ENCODE measurements around the gene ANO3.

Gene ANO3

DNA sequence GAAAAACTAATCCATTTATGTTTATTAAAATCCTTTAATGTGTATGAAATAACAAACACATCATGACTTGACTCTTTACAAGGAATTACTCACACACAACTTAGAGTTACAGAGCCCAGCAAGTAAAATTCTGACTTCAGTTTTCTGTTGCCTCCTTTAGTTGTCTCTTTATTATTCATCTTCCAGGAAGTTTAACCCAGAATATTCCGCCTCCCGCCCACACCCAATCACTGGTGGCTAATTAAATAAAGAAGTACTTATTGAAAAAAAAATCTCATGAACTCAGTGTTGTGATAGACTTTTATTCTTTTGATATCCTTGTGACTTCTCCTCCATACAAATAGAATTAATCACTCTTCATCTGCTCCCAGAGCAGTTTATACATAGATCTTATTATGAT is 178.2 kb downstream of the ANO3 start:
- no peak for DNase-seq

DNA sequence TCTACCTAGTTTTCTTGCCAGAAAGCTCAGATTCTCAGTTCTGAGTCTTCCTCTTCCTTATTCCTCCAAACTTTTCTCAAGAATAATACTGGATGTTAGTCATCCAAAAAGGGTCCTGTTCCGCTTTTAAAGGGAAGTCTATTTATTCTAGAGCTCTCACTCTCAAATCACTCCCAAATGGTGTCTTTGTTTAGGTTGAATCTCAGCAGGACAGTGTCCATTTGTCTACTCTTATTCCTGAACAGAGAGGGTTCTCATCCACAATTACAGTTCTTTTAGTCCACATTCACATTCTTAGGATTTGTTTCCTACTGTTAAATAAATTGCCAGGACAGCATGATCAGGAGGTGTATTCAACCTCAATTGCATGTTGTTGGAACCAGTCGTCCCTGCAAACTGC is 178.8 kb downstream of the ANO3 start:
- DNase-seq = no peak

DNA sequence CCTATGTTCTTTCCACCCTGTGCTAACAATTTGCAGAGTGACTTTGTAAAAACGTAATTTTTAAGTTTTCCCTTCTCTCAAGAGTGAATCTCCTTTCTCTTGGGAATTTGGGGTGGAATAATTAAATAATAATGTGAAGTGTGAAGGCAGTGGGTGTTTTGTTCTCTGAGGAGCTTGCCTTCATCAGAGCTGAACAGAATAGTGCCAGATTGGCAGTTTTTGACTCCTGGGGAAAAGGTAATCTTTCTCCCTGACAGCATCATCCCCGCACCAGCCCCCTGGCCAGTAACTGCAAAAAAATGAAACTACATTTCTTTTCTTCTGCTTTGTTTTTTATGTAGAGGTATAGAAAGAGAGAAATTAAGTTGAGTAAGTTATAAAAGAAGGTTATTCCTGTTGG is 180.3 kb downstream of the ANO3 start:
- no peak for DNase-seq

DNA sequence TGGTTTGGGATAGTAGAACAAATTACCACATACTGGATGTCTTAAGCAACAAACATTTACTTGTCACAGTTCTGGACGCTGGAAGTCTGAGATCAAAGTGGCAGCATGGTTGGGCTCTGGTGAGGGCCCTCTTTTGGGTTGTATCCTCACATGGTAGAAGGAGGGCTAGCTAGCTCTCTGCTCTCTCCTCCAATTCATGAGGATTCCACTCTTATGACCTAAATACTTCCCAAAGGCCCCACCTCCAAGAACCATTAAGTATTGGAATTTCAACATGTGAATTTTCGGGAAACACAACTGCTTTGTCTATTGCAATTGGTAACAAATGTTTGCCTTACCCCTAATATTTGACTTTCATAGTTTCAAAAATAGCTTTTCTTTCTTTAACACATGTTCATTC is 187.5 kb downstream of the ANO3 start:
- DNase-seq = no peak

DNA sequence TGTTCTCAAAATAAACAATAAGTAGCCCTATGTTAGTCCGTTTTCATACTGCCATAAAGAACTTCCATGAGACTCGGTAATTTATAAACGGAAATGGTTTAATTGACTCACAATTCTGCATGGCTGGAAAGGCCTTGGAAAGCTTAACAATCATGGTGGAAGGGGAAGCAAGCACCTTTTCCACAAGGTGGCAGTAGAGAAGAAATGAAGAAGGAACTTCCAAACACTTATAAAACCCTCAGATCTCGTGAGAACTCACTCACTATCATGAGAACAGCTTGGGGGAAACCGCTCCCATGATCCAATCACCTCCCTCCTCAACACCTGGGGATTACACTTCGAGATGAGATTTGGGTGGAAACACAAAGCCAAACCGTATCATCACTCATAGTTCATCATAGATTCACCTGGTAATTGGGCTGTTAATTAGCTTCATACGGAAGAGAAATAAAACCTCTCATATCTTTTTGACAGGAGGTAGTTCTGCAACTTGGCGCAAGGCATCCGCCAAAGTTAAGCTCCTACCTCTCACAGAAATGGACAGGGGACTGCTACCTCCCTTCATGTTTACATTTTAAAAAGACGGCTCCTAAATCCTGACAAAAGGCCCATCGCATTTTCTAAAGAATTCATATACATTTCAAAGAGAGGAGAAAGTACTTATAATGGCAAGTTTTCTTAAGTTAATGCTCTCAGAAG is 191.1 kb downstream of the ANO3 start:
- DNase-seq = no peak

DNA sequence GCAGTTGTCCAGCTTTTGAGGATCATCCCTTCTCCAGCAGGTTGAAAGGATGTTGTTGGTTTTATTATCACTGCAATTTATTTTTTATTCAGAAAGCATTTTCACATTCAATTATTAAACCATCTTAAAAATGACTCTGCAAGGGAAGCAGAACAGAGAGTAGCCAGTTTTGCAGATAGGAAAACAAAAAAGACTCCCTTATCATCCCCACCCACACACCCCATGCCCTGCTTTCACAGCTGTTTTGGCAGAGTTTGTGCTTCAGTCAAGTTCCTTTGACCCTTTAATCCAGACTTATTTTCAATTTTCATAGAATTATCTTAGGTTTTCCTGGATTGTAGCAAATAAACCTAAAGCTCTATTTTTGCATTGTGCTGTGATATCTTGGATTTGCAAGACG is 195.8 kb downstream of the ANO3 start:
- DNase-seq = no peak

DNA sequence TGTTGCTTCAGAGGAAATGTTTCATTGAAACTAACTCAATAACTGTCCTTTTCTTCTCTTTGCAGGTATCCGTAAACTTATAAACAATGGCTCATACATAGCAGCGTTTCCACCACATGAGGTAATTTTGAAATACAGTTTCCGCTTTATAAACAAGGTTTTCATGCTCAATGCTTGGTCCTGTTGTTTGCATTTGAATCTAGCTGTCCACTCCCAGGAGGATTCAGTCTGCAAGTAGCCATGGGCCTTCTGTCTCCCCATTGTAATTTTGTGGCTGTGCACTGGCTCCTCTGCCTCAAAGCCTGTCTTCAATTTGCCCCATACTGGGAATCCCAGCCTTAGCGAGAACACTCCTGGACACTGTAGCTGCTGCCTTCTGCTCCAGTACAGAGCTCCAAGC is 205.4 kb downstream of the ANO3 start:
- DNase-seq = no peak

DNA sequence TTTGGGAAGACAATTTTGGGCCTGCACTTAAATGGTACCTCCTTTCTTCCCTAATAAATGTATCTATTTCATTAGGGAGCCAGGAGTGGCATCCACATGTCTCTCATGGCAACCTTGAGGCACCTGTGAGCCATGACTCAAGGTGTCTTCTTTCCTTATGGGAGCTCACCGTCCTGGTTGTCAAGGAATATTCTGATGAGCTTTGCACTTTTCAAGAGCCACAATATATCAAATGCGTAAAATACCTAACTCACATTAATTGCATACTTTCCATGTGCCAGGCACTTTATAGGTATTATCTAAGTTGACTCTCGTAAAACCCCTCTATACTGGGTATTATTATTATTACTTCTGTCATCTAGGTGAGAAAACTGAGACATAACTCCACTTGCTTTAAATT is 207.6 kb downstream of the ANO3 start:
- no peak for DNase-seq

DNA sequence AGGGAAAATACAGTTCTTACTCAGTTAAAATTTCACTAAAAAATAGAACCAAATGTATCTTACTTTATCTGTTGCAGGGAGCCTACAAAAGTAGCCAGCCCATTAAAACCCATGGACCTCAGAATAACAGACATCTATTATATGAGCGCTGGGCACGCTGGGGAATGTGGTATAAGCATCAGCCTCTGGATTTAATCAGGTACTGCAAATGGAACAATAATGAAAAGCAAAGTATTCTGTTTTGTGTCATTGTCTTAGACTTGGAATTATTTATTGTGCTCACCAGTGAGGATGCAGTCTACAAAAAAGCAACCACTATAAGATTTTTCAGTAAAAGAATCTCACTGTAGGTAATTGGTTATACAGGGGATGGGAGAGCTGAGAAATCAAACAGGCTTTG is 209.9 kb downstream of the ANO3 start:
- no peak for DNase-seq

DNA sequence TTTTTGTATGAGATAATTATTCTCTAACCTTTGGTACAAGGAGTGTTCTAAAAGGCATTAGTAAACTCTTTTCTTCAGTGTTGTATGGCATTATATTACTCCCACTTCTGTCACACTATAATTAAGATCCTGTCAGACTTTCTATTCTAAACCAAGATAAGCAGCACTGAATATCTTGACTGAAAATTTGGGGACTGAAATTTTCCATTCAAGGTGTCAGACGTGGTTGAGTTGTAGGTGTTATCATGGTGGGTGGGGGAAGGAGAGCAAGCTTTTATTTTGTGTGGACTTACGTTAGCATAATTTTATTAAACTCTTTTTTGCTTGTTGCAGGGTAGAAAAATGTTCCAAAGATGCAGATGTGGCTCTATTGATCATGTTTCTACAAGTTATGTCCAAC is 217.2 kb downstream of the ANO3 start:
- no peak for DNase-seq

DNA sequence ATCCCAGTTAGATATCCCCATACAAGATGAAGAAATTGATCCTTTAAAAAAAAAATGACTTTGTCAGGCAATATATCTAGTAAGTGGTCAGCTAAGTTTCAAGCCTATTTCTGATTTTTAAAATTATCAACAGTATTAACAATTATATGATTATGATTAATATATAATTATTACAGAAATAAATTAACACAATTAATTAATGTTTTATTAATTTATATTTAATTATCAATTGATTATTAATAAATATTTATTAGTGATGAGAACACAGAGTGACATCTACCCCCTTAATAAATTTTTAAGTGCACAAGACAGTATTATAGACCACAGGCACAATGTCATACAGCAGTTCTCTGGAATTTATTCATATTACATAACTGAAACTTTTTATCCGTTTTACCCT is 218.1 kb downstream of the ANO3 start:
- DNase-seq = no peak

DNA sequence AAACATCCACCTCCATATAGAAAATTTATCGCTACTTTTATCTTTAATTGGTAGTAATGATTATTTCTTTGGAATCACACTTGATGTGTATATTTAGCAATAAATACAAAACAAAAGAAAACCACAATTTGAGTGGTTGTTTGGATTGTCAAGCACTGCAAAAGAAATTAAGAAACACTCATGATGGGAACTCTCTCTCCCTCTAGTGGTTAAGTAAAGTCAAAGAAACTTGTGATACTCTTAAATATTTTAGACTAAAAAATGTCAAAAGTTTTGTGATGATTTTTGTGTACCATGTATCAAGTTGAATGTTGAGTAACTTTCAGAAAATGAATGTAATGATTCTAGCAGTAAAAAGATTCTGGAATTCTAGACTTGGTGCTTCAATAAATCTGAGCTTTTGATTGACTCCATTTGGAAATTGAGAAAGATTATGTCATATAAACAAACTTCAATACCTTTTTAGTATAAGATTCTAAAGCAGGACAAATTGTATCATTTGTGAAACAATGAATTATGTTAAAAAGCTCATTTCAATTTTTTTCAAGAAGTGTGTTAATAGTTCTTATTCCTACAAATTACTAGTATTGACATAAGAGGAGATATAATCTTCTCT is 219.4 kb downstream of the ANO3 start:
- DNase-seq = no peak

DNA sequence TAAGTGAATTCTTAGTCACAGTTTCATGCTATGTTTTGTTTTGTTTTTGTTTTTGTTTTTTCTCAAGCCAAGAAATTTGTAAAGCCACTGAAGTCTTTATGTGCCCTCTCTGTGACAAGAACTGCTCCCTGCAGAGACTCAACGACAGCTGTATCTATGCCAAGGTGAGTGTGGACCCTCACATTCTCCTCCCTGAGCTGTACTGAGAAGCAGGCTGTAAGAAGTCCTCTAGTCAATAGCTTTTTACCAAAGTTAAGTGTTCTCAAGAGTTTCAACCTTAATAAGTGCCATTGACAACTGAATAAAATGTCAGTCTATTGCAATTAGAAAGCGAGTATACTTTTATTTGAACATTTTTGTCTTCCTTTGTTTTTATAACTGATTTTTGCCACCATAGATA is 221.3 kb downstream of the ANO3 start:
- no peak for DNase-seq

DNA sequence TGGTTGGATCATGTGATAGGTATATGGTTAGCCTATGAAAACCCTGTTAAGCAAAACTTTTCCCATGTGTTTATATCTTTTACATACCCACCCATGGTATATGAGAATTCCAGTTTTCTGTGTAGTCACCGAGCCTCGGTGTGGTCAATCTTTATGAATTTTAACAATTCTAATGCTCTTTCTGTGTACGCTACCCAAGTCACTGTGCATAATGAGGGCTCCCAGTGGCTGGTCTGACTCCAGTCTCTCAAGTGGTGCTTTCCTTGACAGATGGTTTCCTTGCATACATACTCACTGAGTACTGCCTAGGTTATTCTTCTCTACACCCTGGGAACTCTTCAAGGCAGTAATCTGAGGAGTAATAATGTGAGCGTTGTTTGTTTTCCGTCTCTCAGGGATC is 222.5 kb downstream of the ANO3 start:
- DNase-seq = no peak

DNA sequence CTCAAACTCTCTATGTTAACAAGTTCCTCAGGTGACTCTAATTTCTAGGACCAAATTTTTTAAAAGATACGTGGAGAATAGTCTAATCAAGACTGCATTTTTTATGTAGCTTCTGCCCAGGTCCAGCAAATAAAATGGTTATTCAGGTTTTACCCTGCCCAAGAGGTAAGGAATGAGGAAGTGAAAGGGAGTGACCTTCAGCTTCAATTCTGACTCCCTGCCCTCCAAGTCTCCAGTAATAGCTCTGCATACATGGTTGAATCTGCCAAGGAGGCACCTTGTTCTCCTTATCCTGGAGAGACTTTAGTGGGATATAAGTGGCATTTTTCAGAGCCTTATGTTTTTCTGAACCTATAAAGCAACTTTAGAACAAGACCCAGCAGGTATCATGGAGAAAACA is 224.7 kb downstream of the ANO3 start:
- no peak for DNase-seq

DNA sequence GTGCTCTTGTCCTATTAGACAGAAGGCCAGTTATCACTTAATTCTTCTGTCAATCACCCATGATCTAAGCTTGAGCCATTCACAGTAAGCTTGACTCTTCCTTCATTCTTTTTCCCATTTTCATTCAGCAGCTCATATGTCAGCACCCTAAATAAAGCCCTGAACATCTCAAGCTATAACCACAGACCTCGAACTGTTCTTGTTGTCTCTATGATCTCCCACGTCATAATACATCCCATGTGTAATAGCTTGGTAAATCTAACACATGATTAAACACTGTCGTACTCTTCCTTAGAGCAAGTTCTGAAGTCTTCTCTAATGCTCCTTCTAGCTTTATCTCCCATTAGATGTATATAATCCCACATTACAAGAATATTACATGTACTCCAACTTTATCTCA is 225.7 kb downstream of the ANO3 start:
- DNase-seq = no peak

DNA sequence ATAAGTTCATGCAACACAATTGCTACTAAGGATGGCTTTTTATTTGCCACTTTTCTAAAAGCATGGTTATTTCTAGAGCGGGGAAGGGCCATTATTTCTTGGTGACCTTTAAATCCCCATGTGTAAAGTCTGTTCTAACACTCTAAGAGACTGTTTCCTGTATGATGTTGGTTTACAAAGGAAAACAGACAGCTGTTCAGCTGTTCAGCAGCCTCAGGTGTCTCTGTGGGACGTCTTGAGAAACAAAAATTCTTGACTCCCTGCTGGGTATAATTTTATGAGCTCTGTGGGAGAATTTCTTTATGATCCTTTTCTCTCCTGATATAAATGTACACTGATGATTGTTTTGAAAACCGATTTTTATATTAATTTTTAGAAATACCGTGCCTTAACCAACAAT is 226.3 kb downstream of the ANO3 start:
- no peak for DNase-seq

DNA sequence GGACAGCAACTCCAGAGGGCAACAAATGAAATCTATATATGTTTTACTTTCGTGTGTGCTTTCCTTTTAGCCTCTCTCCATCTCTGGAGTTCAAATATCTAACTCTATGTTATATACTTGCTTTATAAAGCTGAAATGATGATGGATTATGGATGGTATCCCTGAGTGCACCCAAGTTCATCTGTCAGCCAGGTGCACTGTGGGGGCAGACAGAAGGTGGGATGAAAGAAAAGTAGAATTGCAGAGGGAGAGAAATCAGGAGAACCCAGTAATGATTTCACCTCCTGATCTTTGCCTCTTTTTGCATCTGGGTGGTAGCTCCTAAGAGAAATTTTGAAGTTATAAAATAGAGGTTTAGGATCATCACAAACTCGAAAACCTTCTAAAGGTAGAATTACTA is 237.7 kb downstream of the ANO3 start:
- DNase-seq = no peak

DNA sequence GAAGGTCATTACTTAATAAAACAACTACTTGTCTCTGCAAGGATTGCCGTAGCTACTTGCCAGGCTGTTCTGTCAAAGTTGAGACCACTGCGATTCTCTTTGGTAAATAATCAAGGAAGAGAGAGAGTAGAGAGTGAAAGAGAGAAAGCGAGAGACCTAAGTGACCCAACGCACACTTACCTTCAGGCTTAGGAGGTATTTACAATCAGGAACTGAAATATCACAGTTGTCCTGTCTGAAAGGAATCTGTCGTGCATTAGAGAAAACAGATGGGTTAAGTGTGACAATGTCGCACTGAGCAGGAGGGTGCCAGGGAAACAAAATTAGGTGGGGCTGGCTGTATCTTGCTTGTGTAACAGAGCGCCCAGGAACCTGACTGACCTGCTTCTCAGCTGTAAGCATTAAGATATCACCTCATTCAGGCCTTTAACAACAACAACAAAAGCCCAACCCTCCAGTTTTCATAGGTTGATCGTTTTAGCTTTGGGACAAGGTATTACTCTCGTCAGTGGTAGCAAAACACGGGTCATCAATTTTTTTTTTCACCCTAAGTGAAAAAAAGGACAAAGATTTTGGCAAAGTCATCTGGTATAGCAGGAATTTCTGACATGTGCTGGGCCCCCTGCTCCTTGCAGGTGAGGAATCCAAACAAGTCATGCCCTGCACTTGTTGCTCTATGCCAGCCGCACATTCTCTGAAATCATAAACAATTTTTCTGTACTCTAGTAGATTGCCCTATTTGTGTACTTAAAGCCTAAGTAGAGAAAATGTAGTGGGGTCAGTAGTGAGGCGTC is 240.1 kb downstream of the ANO3 start, which contains the start of gene MUC15:
MUC15 (minus strand) TSS at position 403 of the 794 bp plus-strand sequence. CDS start 5,169 bp downstream, outside the sequence.
- DNase-seq = no peak

DNA sequence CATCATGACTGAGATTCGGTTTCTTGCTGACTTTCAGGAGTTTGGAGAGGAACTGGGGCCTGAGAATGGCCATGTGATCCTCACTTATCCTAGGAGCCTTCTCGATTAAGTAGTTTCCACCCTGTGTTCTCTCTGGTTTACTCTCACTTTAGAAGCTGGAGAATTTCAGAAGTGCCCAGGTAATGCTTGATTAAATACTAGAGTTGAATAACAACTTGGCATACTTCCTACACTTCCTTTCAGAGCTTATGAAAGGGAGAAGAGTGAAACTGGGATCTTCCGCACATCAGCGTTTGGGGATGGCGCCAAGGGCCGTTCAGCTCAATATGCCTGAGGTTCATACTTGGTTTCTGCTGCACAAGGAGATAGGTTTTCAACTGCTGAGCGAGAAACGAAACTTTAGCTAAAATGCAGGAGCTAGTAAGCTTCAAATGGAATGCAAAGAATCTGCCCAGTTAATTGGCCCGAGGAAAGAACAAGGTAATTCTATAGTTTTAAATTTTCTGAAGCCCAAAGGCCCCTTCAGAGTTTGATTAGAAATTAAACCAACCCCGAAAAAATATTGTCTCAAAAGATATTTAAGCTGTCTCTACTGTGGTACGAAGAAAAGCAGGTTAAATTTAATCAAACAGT is 241.0 kb downstream of the ANO3 start:
- no peak for DNase-seq

DNA sequence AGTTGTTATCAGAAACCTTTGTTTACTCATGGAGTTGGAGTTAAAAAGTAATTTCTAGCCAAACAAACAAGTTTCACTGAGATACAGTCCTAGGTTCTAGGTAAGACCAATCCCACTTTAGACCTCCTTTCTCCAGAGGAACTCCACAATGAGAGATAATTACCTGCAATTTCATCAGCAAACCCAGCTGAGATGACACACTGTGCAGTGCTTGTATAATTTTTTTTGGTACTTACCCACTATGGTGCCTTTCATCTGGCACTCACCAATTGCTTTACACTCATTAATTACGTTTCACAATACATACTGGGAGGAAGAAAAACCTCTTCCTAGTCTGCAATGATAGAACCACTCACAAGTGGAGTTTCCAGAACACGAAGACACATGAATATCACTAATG is 242.0 kb downstream of the ANO3 start:
- DNase-seq = no peak

DNA sequence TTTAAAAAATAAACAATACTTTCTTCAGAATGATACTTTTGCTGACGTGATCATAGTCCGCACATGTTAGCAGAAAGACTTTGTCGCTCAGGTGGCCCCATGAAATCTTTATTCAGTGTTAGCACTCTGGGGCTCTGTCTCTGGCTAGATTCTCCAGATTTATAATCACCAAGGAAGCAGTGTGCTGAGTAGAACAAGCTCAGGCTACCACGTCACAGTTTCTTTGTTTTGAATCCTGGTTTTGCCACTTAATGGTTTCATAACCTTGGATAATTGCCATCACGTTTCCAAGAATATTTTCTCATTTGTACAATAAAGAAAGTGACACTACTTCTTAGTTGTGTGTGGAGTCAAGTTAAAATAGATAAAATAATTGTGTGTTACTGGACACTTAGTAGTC is 244.0 kb downstream of the ANO3 start:
- DNase-seq = no peak

DNA sequence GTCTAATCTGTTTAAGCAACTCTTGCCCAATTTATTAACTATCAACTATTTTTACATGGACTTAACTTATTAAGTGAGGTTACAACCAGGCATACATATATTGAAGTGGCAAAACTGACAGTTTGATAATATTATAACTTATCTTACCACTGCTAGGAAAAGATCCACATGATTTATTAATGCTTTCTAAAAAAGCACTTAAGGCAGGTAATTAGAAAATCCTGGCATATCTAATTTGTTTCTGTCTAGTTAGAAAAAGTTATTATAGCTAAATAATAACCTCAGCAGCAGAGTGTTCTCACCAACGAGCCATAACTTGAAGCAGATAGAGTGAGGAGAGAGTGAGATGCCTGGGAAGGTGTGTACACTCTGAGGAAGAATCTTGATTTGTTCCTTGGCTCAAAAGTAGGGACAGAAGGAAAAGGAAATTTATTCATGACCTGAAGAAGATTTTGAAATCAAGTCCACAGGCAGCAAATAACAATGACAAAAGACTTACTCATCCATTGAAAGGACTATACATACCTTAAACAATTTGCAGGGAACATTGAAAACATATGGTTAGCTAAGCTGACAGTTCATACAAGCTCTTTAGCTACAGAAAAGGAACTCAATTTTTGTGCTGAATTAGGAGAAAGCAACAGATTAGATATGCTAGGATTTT is 247.2 kb downstream of the ANO3 start:
- DNase-seq = no peak

Measured in stimulated activated naive CD4-positive, alpha-beta T cell treated with Interleukin-2 at 50 U/mL for 16 hours (primary cell).